K562 (cell line): ENCODE results near the gene OPRL1. TPM values are rescaled to one million over a fixed set of nuclear protein-coding genes. Genes with fewer than 3 reads are reported as not detected.

Experiments
- ARNT ChIP-seq, 2 experiments: fragments of 450-650 bp; IDR thresholded peaks; 2 replicates each; pipeline ENCODE4 v1.6.1; 2016; ENCODE audit warnings: mild to moderate bottlenecking in 1 of 2
- ERF ChIP-seq: fragments of 450-650 bp; formaldehyde crosslinking; IDR thresholded peaks from 2 replicates; pipeline ENCODE4 v1.4.0; 2020; ENCODE audit warnings: mild to moderate bottlenecking, mixed read lengths
- HNRNPK ChIP-seq: fragments of 200-400 bp; formaldehyde crosslinking; IDR thresholded peaks from one replicate; pipeline ENCODE4 v1.6.1; 2018; ENCODE audit warnings: mild to moderate bottlenecking, low read depth, low read length; ENCODE audit not compliant: poor library complexity, severe bottlenecking
- IFI16 ChIP-seq: fragments of 250-450 bp; sonication (Bioruptor Pico); IDR thresholded peaks from 2 replicates; pipeline ENCODE4 v2.1.2; 2022; ENCODE audit warnings: mild to moderate bottlenecking, inconsistent platforms
- KAT8 ChIP-seq: fragments of 450-650 bp; IDR thresholded peaks from 2 replicates; pipeline ENCODE4 v1.6.1; 2016; ENCODE audit warnings: low read depth, mild to moderate bottlenecking
- KDM5B ChIP-seq: fragments of 200-600 bp; sonication (generic); IDR thresholded peaks from 2 replicates; pipeline ENCODE4 v1.6.1; 2012; ENCODE audit warnings: low read depth, mild to moderate bottlenecking, moderate library complexity, low read length, control low read depth, inconsistent platforms; ENCODE audit not compliant: insufficient replicate concordance
- MCM7 ChIP-seq, 2 experiments: fragments of 450-650 bp; IDR thresholded peaks; 2 replicates each; pipeline ENCODE4 v1.6.1; 2016 to 2018
- RAD51 ChIP-seq: fragments of 450-650 bp; IDR thresholded peaks from 2 replicates; pipeline ENCODE4 v1.7.1; 2016; ENCODE audit warnings: low read depth, mild to moderate bottlenecking, borderline replicate concordance
- ZHX1 ChIP-seq: fragments of 150-350 bp; conservative IDR thresholded peaks from 2 replicates; pipeline ENCODE4 v1.6.1; 2014; ENCODE audit warnings: low read length
- ZNF253 ChIP-seq: fragments of 250-450 bp; sonication (Bioruptor Pico); conservative IDR thresholded peaks from 2 replicates; pipeline ENCODE4 v1.6.1; 2021; ENCODE audit warnings: mild to moderate bottlenecking
- ZNF311 ChIP-seq: fragments of 250-450 bp; sonication (Bioruptor Pico); IDR thresholded peaks from 2 replicates; pipeline ENCODE4 v1.4.0; 2020; ENCODE audit warnings: mild to moderate bottlenecking, moderate library complexity
- ZNF407 ChIP-seq: fragments of 450-650 bp; IDR thresholded peaks from 2 replicates; pipeline ENCODE4 v1.6.1; 2016; ENCODE audit warnings: low read depth
- polyA plus RNA-seq, 8 experiments: library from polyadenylated mRNA; depleted of rRNA in 4 of 8; stranded (reverse) in 5 of 8; unstranded in 3 of 8; fragments of >200 nt; fragmentation: Nextera tagmentation in 2 of 8; fragmentation: Illumina TruSeq in 1 of 8; extraction: Ambion mirVana in 2 of 8; extraction: Trizol in 1 of 8; gene quantifications; 2 replicates each; pipeline versions ENCODE4 v1.2.1 to v1.2.3, GENCODE V29; 2011 to 2014; ENCODE audit warnings: inconsistent platforms in 1 of 8, missing spikeins in 1 of 8
- total RNA-seq, 7 experiments: library from RNA; depleted of rRNA in 6 of 7; stranded (reverse); fragments of >200 nt in 6 of 7; fragmentation: Illumina TruSeq in 2 of 7; extraction: Trizol in 2 of 7; gene quantifications; 2 replicates each; pipeline versions ENCODE4 v1.2.1 to v1.2.3, GENCODE V29; 2011 to 2021; ENCODE audit warnings: low replicate concordance in 1 of 7
- TF ChIP-seq, protein P1 (sequence below): fragments of 250-450 bp; sonication (Bioruptor Pico); IDR thresholded peaks from 2 replicates; pipeline ENCODE4 v1.9.0; 2021; ENCODE audit warnings: mild to moderate bottlenecking
- TF ChIP-seq, protein P2 (sequence below): sonication (generic); formaldehyde crosslinking; IDR thresholded peaks from 2 replicates; pipeline ENCODE4 v1.9.0; 2022; ENCODE audit warnings: mild to moderate bottlenecking, missing genetic modification reagents
- TF ChIP-seq, protein P3 (sequence below): fragments of 250-450 bp; sonication (Bioruptor Pico); IDR thresholded peaks from 2 replicates; pipeline ENCODE4 v1.4.0; 2020

The OPRL1 gene
- total and polyA plus RNA-seq, 9 of the 15 experiments (the other 6 are each of a cell fraction or from before 2014, with no cell fraction given), result 0.06 to 0.33 (median 0.11) TPM; not detected in 2

- TF ChIP-seq ZNF407, result no peak
- TF ChIP-seq ZHX1, result no peak
- peak; percentile 22; the same call in 1 of the 2 replicates for TF ChIP-seq RAD51
- TF ChIP-seq, protein P1, sequence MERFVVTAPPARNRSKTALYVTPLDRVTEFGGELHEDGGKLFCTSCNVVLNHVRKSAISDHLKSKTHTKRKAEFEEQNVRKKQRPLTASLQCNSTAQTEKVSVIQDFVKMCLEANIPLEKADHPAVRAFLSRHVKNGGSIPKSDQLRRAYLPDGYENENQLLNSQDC, result no peak
- TF ChIP-seq IFI16 (CRISPR knock-in tag), result no peak
- TF ChIP-seq, protein P2, sequence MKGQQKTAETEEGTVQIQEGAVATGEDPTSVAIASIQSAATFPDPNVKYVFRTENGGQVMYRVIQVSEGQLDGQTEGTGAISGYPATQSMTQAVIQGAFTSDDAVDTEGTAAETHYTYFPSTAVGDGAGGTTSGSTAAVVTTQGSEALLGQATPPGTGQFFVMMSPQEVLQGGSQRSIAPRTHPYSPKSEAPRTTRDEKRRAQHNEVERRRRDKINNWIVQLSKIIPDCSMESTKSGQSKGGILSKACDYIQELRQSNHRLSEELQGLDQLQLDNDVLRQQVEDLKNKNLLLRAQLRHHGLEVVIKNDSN (CRISPR knock-in tag), result peak; percentile 31; the same call in 1 of the 2 replicates
- no peak for TF ChIP-seq MCM7 (IDR thresholded peaks at IDR 0.05)
- TF ChIP-seq ZNF311 (CRISPR knock-in tag), result no peak
- no peak for TF ChIP-seq KDM5B
- no peak for TF ChIP-seq ERF (CRISPR knock-in tag)
- TF ChIP-seq, protein P3, sequence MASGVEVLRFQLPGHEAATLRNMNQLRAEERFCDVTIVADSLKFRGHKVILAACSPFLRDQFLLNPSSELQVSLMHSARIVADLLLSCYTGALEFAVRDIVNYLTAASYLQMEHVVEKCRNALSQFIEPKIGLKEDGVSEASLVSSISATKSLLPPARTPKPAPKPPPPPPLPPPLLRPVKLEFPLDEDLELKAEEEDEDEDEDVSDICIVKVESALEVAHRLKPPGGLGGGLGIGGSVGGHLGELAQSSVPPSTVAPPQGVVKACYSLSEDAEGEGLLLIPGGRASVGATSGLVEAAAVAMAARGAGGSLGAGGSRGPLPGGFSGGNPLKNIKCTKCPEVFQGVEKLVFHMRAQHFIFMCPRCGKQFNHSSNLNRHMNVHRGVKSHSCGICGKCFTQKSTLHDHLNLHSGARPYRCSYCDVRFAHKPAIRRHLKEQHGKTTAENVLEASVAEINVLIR (CRISPR knock-in tag), result no peak
- TF ChIP-seq KAT8, result no peak
- no peak for TF ChIP-seq HNRNPK
- TF ChIP-seq ARNT (IDR thresholded peaks at IDR 0.05), result no peak
- no peak for TF ChIP-seq ZNF253 (CRISPR knock-in tag)
These were observed 17.6 kb upstream of the OPRL1 start (continued) for GRCh38 chr20:64062276-64062595.
